NK-92 (cell line): ENCODE results near the gene B3GALT5.

Experiments used
- DNase-seq: peaks from one replicate; lab custom pipeline; 2025; ENCODE audit not compliant: unreplicated experiment; lab: John Stamatoyannopoulos, UW

Gene B3GALT5

GRCh38 chr21:39602793-39603192, 9.9 kb upstream of the B3GALT5 start:
- no peak for DNase-seq

GRCh38 chr21:39604951-39605350, 7.8 kb upstream of the B3GALT5 start:
- no peak for DNase-seq

GRCh38 chr21:39610703-39611102, 2.0 kb upstream of the B3GALT5 start:
- no peak for DNase-seq

DNA sequence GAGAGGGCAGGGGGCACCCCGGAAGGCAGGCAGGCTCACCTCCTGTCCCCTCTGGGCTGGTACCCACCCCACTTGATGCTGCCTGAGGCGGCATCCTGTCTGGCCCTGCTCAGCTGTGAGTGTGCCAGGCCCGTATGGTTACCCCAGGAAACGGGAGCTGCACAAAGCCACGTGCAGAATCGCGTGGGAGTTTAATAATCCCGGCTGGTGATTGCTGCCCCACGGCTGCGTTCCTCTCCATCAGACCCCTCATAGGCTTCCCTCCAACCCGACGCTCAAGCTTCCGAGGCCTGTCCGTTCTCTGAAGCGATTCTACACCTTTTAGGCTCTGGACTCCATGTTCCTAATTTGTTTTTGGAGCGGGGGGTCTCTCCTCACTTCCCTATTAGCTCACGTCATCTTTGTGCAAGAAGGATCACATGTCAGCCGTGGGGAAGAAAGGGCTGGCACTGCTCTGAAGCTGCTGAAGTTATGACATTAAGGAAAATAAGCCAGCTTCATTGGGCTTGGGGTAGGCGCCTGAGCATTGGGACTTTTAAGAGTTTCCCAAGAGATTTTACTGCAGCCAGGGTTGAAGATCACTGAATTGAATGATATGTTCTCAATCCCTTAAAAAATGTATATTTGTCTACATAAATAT, 1.1 kb upstream of the B3GALT5 start:
- DNase-seq = no peak

GRCh38 chr21:39613041-39613934, 548 bp downstream of the B3GALT5 start:
- no peak for DNase-seq

DNA sequence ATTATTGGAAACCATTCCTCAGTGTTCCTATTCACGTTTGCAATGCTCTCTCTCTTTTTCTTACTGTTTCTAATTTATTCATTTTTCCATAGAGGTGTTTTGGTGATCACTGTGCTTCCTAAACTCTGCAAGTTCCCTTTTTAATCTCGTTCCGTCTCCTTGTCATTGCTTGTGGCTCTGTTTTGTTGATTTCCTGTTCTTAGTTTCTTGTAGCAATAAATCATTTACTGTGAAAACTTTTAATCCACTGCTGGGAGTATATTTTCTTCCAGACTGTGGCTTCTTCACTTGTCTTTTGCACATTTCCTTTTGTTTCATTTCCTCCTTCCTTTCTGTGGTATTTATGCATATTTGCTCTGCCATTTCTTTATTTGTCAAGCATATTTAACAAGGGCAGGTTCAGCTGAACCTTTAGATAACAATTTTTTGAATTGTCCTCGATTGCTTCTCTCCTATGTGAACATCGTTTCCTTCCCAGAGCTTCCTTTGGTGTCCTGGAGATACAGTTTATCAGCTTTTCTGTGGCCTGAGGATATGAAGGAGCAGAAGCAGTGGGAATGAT, 3.6 kb downstream of the B3GALT5 start:
- DNase-seq = no peak

GRCh38 chr21:39620856-39621255, 8.1 kb downstream of the B3GALT5 start:
- DNase-seq = no peak

DNA sequence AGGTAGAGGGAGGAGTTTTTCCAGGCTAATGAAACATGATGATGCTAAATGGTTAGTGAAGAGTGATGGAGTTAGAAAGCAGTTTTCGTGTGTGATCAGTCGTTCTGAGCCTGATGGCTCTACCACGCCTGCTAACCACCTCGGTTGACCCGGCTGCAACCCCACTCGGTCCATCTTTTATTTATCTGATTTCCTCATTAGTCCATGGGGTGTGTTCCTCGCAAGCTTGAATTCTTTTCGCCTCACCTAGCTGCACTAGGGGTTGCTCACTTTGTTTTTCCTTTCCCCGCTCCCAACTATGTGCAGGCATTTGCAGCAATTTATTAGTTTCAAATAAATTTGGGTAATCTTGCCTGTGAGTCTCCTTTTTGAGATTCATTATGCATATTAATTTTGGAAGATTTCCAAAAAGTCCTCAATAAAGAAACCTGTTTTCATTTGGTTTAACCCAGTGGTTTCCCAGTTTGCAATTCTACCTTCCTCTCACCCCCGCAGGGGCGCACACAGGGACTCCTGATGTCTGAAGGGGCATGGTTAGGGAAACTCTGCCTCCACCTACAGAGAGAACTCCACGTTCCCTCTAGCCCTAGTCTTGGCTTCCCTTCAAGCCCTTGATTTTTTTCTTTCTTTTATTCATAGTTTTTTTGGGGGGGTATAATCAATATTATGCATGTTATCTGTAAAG, 12.6 kb downstream of the B3GALT5 start:
- no peak for DNase-seq

DNA sequence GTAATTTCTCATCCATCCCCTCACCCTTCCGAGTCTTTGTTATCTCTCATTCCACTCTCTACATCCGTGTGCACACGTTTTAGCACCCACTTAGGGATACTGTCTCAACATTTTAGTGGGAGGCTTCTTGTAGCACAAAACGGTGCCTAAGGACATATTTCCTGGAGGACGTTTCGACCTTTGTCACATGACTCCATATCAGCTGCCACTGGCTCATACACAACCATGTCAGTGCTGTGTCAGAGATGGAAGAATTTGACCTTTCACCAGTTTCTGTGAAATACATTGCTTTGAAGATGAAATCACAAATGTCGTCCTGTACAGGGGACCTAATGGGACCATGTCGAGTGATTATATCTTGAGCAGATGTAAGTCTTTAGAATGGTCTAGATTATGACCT, 15.6 kb downstream of the B3GALT5 start:
- DNase-seq = no peak

DNA sequence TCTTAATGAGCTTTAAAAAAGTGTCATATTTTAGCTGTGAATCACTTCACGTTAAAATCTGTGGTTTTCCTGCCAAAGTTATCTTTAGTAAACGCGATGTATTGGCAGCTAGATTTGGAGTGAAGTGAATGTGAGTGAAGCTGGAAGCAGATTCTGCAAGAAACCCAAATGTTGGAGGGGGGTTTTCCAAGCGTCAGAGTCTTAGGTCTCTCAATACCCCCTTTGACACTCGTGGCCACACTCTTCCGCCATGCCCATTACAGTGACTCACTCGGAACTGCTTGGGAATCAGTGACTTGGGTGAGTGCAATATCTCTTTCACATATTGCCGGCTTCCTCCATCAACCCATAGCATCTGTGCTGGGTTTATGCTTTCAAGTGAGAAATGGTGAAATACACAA, 17.5 kb downstream of the B3GALT5 start:
- no peak for DNase-seq

DNA sequence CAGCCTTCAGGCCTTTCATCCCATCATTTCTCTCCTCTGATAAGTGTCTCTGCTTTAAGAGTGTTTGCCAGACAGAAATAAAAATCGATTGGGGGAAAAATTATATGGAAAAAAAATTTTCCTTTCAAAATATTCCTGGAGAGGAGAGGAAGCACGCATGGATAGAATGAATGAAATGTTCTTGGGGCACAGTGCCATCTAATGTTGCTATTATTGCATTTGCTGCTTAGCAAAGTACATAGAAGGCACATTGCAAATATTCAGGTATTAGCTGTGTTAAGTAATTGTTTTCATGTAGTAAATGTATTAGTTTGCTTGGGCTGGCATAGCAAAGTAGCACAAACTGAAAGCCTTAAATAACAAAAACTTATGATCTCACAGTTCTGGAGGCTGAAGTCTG, 18.1 kb downstream of the B3GALT5 start:
- DNase-seq = no peak

- no peak for DNase-seq
Measured at GRCh38 chr21:39631842-39632562, 19.3 kb downstream of the B3GALT5 start.

DNA sequence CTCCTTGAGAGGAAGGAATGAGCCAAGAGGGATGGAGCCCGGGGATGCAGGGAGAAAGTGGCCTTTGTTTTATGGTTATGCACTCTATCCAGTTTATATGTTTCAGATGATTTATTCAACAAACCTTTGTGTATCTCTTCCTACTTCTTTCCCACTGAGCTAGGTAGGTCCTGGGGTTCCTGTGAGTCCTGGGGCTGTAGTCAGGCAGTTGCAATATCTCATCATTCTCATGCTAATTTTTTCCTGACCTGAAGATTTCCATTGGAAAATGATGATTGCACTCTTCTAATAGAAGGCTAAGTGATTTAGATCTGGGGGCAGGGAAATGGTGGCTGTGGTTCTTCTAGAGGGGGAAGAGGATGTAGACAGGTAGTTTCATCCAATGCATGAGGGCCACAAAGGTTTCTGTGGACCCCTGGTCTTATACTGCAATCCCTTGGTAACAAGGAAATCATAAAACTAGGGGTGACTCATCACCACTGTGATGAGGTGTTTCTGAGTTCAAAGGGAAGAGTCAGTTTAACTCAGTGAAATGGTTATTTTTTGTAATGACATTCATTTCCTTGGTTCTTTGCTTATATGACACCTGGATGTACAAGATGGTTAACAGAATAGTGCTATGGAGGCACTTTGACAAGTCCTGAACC, 20.2 kb downstream of the B3GALT5 start:
- no peak for DNase-seq

DNA sequence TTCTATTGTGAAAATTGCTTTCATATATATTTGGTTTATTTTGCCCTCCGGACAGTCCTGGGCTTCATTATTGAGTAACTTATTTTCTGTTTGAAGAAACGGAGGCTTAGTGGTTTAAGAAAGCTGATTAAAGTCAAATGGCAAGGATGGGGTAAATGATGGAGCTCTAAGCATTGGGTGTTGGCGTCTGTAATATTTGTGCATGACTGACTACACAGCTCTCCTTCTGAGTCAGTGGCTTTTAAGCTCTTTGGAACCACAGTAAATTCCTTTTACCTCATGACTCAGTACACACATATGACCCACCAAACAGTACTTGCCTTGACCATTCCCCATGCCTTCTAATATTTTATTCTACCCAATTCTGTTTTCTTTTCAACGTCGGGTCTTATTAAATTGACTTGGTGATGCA, 21.0 kb downstream of the B3GALT5 start:
- DNase-seq = no peak

DNA sequence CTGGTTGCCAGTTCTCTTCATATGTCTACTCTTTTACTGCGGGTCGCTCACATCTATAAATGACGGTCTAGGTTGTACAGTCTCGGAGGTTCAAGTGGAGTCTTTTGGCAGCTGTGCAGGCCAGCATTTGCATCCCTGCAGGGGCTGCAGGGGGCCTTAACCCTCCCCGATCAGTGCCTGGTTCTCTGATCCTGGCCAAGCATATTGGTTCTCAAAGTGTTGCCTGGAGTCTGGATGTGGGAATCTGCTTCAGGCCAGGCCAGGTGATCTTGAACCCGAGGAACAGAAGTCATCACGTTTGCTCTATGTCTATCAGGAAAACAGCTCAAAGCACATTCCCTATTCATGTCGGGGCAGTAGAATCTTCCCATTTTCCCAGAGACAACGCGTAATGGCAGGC, 21.8 kb downstream of the B3GALT5 start:
- DNase-seq = no peak

DNA sequence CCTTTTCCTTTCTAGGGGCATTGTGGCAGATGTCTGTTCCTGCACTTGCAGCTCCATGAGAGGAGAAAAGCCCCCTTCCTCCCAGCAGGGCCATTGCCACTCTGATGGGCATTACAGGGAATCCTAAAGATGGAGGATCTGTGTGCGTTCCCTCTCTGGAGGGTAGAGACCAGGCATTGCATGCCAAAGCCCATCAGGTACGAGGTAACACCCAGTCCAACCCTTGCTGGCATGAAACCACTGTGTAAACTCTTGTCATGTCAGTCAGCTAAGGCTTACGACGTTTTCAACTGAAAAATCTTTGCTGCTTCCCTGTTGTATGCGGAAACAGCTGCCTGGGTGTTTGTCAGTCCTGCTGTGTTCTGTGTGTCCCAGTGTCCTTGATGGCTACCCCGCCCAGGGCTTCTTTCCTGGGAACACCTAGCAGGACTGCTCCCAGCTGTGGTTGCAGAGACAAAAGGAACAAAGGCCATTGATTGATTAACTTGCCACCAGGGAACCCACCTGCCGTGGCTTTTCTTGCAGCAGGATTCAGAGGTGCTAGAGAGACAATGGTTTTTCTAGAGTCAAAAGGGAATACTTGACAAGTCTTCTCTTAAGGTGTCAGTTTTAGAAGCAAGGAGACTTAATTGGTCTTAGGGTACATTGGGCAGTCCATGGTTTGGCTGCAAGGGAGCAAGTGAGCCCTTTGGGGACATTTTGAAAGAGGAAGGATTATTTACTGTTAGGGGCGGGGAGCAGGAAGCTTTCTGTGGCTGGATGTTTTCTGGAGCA, 24.6 kb downstream of the B3GALT5 start:
- no peak for DNase-seq

DNA sequence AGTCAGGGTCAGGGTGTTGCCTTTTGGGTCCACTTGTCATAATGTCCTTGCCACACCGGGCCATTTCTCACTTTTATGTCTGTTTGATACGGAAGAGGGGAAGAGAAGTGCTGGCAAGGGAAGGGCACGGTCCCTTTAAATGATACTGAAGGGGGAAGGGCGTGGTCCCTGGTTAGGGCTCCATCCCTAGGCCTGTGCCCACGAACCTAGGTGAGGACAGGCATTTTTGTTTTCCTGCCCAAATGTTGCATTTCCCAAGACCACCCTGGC, 25.2 kb downstream of the B3GALT5 start:
- DNase-seq = no peak

DNA sequence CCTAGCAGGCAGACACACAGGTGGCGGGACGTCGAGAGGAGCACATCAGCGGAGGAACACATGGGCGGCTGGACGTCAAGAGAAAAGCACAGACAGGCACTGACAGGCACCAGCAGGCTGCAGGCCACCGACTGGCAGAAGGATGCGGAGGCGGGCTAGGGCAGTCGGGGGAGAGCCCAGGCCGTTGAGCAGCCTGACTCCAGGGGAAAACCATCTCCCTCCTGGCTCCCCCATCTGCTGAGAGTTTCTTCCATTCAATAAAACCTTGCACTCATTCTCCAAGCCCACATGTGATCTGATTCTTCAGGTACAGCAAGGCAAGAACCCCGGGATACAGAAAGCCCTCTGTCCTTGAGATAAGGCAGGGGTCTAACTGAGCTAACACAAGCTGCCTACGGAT, 25.5 kb downstream of the B3GALT5 start:
- DNase-seq = no peak

- no peak for DNase-seq
Measured at GRCh38 chr21:39640754-39641153, 28.0 kb downstream of the B3GALT5 start.

DNA sequence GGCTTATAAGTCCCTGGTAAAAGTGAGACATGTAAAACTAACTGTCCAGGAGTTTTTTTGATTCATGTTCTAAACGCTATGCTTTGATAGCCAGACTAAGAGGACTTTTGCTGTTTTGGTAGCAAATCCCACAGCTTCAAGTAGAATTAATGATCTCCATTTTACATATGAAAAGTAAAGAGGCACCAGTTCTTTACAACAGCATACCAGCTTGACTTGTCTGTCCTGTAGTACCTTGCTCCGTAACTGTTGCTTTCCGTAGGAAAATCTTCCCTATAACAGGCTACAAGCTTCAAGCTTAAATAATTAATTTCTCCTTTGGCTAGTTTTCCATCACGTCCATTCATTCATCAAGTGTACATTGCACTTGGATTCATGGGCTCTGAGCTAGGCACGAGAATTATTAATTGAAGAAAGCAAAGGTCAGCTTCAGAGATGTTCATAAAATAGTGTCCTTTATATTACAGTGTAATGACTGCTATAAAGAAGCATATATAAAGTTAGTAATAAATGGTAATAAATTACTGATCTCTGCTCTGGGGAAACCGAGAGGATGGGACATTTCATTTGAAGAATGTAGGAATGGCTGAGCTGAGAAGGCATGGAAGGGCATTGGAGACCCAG, 29.2 kb downstream of the B3GALT5 start:
- no peak for DNase-seq
